Measurements from ENCODE around the gene UBE2Z.
A peak's percentile ranks its signal among the peaks of the same experiment; 100 is the strongest.
"Not testable (repeated sequence)": the region's sequence is repeated elsewhere in the genome, so short reads cannot be mapped to it uniquely, and the experiment has no call there.

The UBE2Z gene

DNA sequence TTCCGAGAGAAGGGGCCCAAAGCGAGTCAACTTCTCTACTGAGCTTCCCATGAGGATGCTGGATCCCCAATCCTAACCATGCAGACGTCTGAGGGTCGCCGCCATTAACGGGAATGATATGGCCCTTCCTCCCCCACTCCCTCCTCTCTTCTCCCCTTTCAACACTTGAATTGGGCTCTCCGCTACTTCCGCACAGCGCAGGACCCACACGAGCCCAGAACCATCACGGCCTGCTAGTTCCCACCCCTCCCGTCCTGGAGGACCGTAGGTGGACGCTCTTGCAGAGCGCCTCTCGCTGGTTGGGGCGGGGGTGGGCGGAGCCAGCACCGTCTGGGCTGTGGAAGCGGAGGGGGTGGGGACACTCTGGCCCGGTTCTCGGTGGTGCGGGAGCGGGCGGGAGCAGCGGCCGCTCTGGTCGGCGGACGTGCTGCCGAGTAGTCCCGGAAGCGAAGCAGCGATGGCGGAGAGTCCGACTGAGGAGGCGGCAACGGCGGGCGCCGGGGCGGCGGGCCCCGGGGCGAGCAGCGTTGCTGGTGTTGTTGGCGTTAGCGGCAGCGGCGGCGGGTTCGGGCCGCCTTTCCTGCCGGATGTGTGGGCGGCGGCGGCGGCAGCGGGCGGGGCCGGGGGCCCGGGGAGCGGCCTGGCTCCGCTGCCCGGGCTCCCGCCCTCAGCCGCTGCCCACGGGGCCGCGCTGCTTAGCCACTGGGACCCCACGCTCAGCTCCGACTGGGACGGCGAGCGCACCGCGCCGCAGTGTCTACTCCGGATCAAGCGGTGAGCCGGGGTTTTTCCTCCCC is at the start of gene UBE2Z:
UBE2Z (plus strand) TSS at position 361 of the 797 bp plus-strand sequence; CDS start at position 458, 97 bp downstream.
- Histone ChIP-seq H3K9me3 (ENCODE audit: insufficient read depth, low read depth, low read length) (no peaks in the 10 kb centered on the region), H3K4me3 (ENCODE audit: low read length) (peak within 1 kb of the TSS; percentile 100), H3K4me1 (ENCODE audit: insufficient read depth, low read length) (peaks cover 7% of the 10 kb centered on the region; the same call in 1 of the 2 replicates), H3K27ac (ENCODE audit: low read length) (peak within 1 kb of the TSS; percentile 98), H3K36me3 (ENCODE audit: insufficient read depth, low read depth, low read length) (peaks cover 38% of the 10 kb centered on the region), H3K27me3 (ENCODE audit: insufficient read depth, low read length) (no peaks in the 10 kb centered on the region), H3K9ac (ENCODE audit: low read depth, low read length) (peak within 1 kb of the TSS; percentile 93)

DNA sequence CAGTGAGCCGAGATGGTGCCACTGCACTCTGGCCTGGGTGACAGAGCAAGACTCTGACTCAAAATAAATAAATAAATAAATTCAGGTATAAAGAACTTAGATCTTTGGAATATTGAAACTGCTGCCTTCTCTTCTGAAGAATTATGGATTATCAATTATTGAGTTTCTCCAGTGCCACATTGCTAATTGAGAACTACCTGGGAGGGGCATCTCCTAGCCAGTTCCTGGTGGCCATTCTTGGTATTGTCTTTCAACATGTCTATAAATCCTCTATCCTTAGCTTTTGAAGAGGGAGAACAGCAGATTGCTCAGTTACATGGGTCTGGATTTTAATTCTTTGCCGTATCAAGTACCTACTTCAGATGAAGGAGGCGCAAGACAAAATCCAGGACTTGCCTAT is 48.2 kb upstream of the UBE2Z start:
- H3K9me3 ChIP-seq (ENCODE audit: insufficient read depth, low read depth, low read length): no peaks in the 10 kb centered on the region
- H3K36me3 ChIP-seq (ENCODE audit: insufficient read depth, low read depth, low read length): peaks cover 6% of the 10 kb centered on the region; the same call in 1 of the 2 replicates
- no peaks in the 10 kb centered on the region for H3K27me3 ChIP-seq (ENCODE audit: insufficient read depth, low read length)
- H3K27ac ChIP-seq (ENCODE audit: low read length): no peak overlapping the region
- H3K9ac ChIP-seq (ENCODE audit: low read depth, low read length): no peak overlapping the region
- H3K4me1 ChIP-seq (ENCODE audit: insufficient read depth, low read length): no peaks in the 10 kb centered on the region
- H3K4me3 ChIP-seq (ENCODE audit: low read length): no peak overlapping the region

DNA sequence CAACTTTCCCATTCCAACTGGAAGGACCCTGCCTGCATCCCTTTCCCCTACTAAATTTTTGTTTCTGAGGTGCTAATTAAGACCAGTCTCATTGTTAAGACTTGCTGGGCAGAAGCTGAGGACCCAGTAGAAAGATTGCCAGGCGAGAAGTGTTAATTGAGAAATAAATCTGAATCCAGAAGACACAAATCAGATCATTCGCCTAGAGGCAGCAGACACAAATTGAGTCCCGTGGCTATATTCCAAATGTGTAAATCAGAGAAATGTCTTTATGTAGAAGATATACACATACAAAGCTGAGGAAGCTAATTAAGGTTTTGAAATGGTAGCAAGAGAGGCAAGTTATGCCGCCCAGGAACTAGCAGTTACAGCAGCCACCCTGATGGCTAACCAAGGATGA is 47.8 kb upstream of the UBE2Z start:
- Histone ChIP-seq H3K4me3 (ENCODE audit: low read length) (no peak overlapping the region), H3K27me3 (ENCODE audit: insufficient read depth, low read length) (no peaks in the 10 kb centered on the region), H3K27ac (ENCODE audit: low read length) (no peak overlapping the region), H3K9ac (ENCODE audit: low read depth, low read length) (no peak overlapping the region), H3K9me3 (ENCODE audit: insufficient read depth, low read depth, low read length) (no peaks in the 10 kb centered on the region), H3K4me1 (ENCODE audit: insufficient read depth, low read length) (no peaks in the 10 kb centered on the region), H3K36me3 (ENCODE audit: insufficient read depth, low read depth, low read length) (peaks cover 6% of the 10 kb centered on the region; the same call in 1 of the 2 replicates)

DNA sequence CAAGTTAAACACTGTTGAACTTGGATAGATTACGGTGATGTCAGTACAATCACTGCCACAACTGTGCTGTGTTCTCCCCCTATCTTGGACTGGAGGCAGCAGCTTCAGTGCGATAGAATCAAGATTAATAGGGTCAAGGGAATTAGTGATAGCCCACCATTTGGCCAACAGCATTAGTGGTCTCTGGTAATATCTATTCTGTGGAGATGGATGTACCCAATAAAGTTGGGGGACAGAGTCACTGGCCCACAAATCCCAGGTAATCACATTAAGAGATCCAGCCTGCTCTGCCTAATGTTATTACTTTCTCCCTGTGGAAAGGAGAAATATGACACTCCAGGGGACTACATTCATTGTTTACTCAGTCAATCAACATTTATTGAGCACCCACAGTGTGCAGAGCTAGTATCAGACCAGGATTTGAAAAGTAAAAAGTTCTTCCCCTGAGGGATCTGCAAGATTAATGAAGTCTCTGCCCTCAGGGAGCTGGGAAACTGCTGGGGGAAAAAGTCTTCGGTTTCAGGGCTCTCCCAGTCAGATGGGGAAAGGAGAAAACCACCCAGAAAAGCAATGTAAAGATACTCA is 39.2 kb upstream of the UBE2Z start:
- Histone ChIP-seq H3K27ac (ENCODE audit: low read length) (no peak overlapping the region), H3K9ac (ENCODE audit: low read depth, low read length) (no peak overlapping the region), H3K4me1 (ENCODE audit: insufficient read depth, low read length) (no peaks in the 10 kb centered on the region), H3K27me3 (ENCODE audit: insufficient read depth, low read length) (no peaks in the 10 kb centered on the region), H3K4me3 (ENCODE audit: low read length) (no peak overlapping the region), H3K9me3 (ENCODE audit: insufficient read depth, low read depth, low read length) (no peaks in the 10 kb centered on the region), H3K36me3 (ENCODE audit: insufficient read depth, low read depth, low read length) (no peaks in the 10 kb centered on the region)

DNA sequence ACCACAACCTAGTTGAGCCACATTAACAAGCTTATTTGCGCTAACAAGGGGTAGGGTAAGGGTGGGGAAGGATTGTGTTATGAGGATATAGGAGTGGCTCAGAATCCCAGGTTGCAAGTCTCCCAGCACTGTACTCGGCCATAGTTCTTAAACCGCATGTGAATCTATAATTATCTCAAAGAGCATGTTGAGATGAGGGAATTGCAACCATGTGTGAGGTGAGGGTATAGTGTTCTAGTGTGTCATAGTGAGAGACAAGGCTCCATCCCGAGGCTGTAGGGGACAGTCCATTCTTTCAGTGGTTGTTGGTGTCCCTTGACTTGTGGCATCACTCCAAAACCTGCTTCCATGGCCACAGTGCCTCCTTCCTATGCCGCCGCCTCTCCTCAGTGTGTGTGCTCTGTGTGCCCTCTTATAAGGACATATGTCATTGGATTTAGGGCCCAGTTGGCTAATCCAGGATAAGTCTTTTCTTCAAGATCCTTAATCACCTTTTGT is 38.3 kb upstream of the UBE2Z start:
- Histone ChIP-seq H3K4me1 (ENCODE audit: insufficient read depth, low read length) (no peaks in the 10 kb centered on the region), H3K9me3 (ENCODE audit: insufficient read depth, low read depth, low read length) (no peaks in the 10 kb centered on the region), H3K36me3 (ENCODE audit: insufficient read depth, low read depth, low read length) (no peaks in the 10 kb centered on the region), H3K9ac (ENCODE audit: low read depth, low read length) (no peak overlapping the region), H3K27me3 (ENCODE audit: insufficient read depth, low read length) (no peaks in the 10 kb centered on the region), H3K27ac (ENCODE audit: low read length) (no peak overlapping the region), H3K4me3 (ENCODE audit: low read length) (no peak overlapping the region)

DNA sequence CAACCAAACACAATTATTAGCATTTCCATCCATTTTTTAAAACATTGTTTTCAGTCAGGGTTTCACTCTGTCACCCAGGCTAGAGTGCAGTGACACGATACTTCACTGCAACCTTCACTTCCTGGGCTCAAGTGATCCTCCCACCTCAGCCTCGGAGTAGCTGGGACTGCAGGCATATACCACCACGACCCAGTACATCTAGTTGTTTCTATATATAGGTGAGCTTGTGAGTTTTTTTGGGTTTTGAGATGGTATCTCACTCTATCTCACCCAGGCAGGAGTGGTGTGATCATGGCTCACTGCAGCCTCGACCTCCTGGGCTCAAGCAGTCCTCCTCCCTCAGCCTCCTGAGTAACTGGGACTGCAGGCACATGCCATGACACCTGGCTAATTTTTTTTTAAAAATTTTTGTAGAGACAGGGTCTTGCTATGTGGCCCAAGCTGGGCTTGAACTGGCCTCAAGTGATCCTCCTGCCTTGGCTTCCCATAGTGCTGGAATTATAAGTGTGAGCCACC is 37.1 kb upstream of the UBE2Z start:
- no peak overlapping the region for H3K9ac ChIP-seq (ENCODE audit: low read depth, low read length)
- no peaks in the 10 kb centered on the region for H3K4me1 ChIP-seq (ENCODE audit: insufficient read depth, low read length)
- H3K27ac ChIP-seq (ENCODE audit: low read length): no peak overlapping the region

DNA sequence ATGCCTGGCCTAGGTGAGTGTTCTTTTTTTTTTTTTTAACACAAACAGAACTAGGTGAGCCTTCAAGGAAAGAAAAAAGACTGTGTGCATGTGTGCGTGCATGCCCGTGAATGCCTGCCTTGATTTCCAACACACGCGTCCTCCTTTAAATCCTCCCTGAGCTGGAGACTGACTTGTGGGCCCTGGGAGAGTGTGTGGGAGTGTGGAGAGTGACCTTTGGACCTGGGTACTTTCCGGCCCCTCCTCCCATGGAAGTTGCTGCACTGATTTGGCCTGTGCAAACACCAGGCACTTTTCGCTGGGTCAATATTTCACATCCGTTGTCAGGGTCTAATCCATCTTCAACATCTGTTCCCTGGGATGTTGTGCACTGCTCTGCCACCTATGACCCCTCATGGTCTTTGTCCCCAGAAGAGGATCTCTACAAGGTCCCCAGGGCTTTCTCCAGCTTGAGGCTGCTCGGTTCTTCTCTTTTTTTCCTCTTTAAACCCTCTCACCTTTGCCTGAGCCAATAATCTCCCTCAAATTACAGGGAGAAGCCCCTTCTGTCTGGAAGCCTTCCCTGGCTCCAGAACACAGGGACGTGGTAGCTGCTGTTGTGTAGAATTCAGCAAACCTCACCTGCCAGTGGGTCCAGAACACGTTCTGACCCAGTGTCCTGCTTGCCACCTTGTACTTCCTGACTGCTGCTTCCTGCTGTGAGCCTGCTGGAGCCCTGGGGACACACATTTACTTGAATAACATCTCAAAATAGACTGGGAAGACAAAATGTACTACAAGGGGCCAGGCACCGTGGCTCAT is 36.5 kb upstream of the UBE2Z start:
- Histone ChIP-seq H3K9me3 (ENCODE audit: insufficient read depth, low read depth, low read length) (no peaks in the 10 kb centered on the region), H3K4me3 (ENCODE audit: low read length) (no peak overlapping the region), H3K4me1 (ENCODE audit: insufficient read depth, low read length) (no peaks in the 10 kb centered on the region), H3K36me3 (ENCODE audit: insufficient read depth, low read depth, low read length) (no peaks in the 10 kb centered on the region), H3K9ac (ENCODE audit: low read depth, low read length) (no peak overlapping the region), H3K27ac (ENCODE audit: low read length) (no peak overlapping the region), H3K27me3 (ENCODE audit: insufficient read depth, low read length) (no peaks in the 10 kb centered on the region)

More for the DNA sequence above, 37.1 kb upstream of the UBE2Z start:
- H3K4me3 ChIP-seq (ENCODE audit: low read length): no peak overlapping the region
- no peaks in the 10 kb centered on the region for H3K9me3 ChIP-seq (ENCODE audit: insufficient read depth, low read depth, low read length)
- H3K27me3 ChIP-seq (ENCODE audit: insufficient read depth, low read length): no peaks in the 10 kb centered on the region
- no peaks in the 10 kb centered on the region for H3K36me3 ChIP-seq (ENCODE audit: insufficient read depth, low read depth, low read length)

DNA sequence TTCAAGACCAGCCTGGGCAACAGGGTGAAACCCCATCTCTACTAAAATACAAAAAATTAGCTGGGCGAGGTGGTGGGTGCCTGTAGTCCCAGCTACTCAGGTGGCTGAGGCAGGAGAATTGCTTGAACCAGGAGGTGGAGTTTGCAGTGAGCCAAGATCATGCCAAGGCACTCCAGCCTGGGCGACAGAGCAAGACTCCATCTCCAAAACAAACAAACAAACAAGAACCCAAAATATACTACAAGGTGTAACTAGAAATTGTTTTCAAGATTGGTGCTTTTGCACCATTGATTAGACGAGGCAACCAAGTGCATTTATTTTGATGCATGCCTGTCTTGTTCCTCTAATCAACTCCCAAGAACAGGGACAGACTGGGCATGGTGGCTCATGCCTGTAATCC is 35.8 kb upstream of the UBE2Z start:
- H3K4me3 ChIP-seq (ENCODE audit: low read length); H3K36me3 ChIP-seq (ENCODE audit: insufficient read depth, low read depth, low read length); H3K27ac ChIP-seq (ENCODE audit: low read length); H3K9me3 ChIP-seq (ENCODE audit: insufficient read depth, low read depth, low read length); H3K27me3 ChIP-seq (ENCODE audit: insufficient read depth, low read length); H3K4me1 ChIP-seq (ENCODE audit: insufficient read depth, low read length); H3K9ac ChIP-seq (ENCODE audit: low read depth, low read length): not testable (repeated sequence)

DNA sequence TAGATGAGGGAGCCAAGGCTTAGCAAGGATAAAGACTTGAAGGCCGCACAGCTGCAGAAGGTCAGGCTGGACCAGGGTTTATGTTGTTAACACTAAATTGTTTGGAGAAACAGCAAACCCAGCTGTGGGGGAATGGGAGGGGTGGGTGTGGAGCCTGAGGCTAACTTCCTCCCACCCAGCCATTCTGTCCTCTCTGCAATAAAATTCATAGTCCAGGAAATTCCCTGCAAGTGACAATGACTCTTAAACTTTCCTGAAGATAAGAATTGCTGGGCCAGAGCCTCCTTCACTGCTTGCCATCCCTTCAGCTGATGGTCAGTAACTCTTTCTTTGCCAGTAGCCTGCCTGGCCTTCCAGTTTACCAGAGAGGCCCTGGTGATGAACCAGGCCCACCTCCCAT is 35.0 kb upstream of the UBE2Z start:
- Histone ChIP-seq H3K36me3 (ENCODE audit: insufficient read depth, low read depth, low read length) (no peaks in the 10 kb centered on the region), H3K9me3 (ENCODE audit: insufficient read depth, low read depth, low read length) (no peaks in the 10 kb centered on the region), H3K9ac (ENCODE audit: low read depth, low read length) (no peak overlapping the region), H3K27ac (ENCODE audit: low read length) (no peak overlapping the region), H3K27me3 (ENCODE audit: insufficient read depth, low read length) (no peaks in the 10 kb centered on the region), H3K4me1 (ENCODE audit: insufficient read depth, low read length) (no peaks in the 10 kb centered on the region), H3K4me3 (ENCODE audit: low read length) (no peak overlapping the region)

DNA sequence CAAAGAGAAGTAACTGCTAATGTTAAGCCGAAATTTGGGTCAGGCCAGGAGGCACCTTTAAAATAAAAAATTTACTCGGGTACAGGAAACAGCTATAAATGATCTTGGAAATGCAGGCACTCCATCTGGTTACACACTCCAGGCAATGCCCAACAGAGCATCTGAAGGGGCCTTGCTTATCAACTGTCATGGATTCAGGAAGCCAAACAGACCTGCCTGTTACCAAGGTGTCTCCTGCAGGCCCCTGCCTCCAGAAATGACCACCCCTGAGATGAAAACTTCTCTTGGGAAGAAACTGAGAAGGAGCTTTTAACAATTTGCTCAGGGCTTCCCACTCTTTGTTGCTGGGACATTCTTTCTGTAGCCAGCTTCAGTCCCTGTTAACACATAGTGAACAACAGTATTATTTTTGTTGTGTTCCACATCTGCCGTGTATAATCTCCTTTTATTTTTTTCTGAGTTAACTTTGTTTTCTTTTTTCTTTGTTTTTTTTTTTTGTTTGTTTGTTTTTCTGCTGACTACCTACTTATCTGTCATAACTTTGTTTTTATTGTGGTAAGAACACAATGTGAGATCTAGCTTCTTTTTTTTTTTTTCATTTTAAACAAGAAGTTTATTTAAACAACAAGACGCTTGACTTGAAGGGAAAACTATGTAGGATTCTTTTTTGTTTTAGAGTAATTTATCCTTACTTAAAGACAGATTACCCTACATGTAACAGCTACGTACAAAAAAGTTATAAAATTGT is 34.3 kb upstream of the UBE2Z start:
- Histone ChIP-seq H3K4me3 (ENCODE audit: low read length) (no peak overlapping the region), H3K36me3 (ENCODE audit: insufficient read depth, low read depth, low read length) (no peaks in the 10 kb centered on the region), H3K9ac (ENCODE audit: low read depth, low read length) (no peak overlapping the region), H3K27me3 (ENCODE audit: insufficient read depth, low read length) (no peaks in the 10 kb centered on the region), H3K9me3 (ENCODE audit: insufficient read depth, low read depth, low read length) (no peaks in the 10 kb centered on the region), H3K4me1 (ENCODE audit: insufficient read depth, low read length) (no peaks in the 10 kb centered on the region), H3K27ac (ENCODE audit: low read length) (no peak overlapping the region)
